ENCODE data around the gene LFNG. TPM values are rescaled to one million over a fixed set of nuclear protein-coding genes. Genes with fewer than 3 reads are reported as not detected.
A peak's percentile ranks its signal among the peaks of the same experiment; 100 is the strongest.

Gene LFNG
- total RNA-seq, 4 donors from 2014 or later: 105 to 198 (median 150) TPM

GRCh38 chr7:2517678-2518507 lies 1.7 kb upstream of the LFNG start:
- no peak for TF ChIP-seq POLR2AphosphoS5 (IDR thresholded peaks at IDR 0.05)
- TF ChIP-seq, protein P1, sequence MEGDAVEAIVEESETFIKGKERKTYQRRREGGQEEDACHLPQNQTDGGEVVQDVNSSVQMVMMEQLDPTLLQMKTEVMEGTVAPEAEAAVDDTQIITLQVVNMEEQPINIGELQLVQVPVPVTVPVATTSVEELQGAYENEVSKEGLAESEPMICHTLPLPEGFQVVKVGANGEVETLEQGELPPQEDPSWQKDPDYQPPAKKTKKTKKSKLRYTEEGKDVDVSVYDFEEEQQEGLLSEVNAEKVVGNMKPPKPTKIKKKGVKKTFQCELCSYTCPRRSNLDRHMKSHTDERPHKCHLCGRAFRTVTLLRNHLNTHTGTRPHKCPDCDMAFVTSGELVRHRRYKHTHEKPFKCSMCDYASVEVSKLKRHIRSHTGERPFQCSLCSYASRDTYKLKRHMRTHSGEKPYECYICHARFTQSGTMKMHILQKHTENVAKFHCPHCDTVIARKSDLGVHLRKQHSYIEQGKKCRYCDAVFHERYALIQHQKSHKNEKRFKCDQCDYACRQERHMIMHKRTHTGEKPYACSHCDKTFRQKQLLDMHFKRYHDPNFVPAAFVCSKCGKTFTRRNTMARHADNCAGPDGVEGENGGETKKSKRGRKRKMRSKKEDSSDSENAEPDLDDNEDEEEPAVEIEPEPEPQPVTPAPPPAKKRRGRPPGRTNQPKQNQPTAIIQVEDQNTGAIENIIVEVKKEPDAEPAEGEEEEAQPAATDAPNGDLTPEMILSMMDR (IDR thresholded peaks at IDR 0.05): no peak
- no peak for DNase-seq (ENCODE audit: low spot score in 2 of 2)
- WGBS: 65% methylated on average over 13 of the region's 18 CpGs
- Histone ChIP-seq H3K36me3 (no peaks in the 10 kb centered on the region), H3K4me1 (peaks cover 49% of the 10 kb centered on the region), H3K27me3 (peaks cover 7% of the 10 kb centered on the region), H3K4me3 (no peak overlapping the region), H3K27ac (no peak overlapping the region), H3K9me3 (no peaks in the 10 kb centered on the region)

GRCh38 chr7:2518737-2519118 lies 846 bp upstream of the LFNG start:
- no peak for DNase-seq (ENCODE audit: low spot score in 2 of 2)
- Histone ChIP-seq H3K27ac (no peak overlapping the region), H3K27me3 (peaks cover 7% of the 10 kb centered on the region), H3K9me3 (no peaks in the 10 kb centered on the region), H3K4me3 (peak overlapping the region; percentile 64), H3K4me1 (peaks cover 56% of the 10 kb centered on the region), H3K36me3 (no peaks in the 10 kb centered on the region)
- WGBS: 0% methylated on average over 10 of the region's 41 CpGs
- TF ChIP-seq POLR2A (IDR thresholded peaks at IDR 0.05) (no peak), POLR2AphosphoS5 (IDR thresholded peaks at IDR 0.05) (no peak), EP300 (IDR thresholded peaks at IDR 0.05) (no peak)
- TF ChIP-seq, protein P1 (IDR thresholded peaks at IDR 0.05): no peak

DNA sequence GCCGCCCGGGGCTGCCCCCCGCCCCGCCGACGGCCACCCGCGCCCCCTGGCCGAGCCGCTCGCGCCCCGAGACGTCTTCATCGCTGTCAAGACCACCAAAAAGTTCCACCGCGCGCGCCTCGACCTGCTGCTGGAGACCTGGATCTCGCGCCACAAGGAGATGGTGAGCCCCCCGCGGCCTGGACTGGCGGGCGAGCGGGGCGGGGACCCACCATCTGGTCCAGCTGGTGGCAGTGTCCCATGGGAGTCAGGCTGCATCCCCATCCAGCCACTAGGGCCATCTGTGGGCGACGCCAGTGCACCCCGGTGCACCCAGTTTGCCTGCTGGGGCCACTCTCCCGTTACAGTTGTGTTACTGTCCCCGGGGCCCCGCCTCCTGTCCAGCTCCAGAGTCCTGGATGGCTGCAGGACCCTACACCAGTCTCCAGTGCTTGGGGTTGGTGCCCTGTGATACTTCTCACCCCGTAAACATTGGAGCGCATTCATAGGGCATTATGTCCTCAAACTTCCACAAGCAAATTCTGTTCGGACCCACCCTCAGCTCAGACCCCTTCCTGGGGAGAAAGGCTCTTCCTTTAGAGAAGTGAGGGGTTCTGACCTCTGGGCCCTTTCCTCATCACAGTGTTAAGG lies 672 bp downstream of the LFNG start:
- Histone ChIP-seq H3K27me3 (peaks cover 7% of the 10 kb centered on the region), H3K4me1 (peaks cover 71% of the 10 kb centered on the region), H3K4me3 (peak overlapping the region; percentile 64), H3K36me3 (no peaks in the 10 kb centered on the region), H3K27ac (peak overlapping the region; percentile 90), H3K9me3 (no peaks in the 10 kb centered on the region)
- TF ChIP-seq EP300 (IDR thresholded peaks at IDR 0.05) (no peak), POLR2A (IDR thresholded peaks at IDR 0.05) (no peak), POLR2AphosphoS5 (IDR thresholded peaks at IDR 0.05) (no peak)
- TF ChIP-seq, protein P1 (IDR thresholded peaks at IDR 0.05): no peak
- no CpG with 5 or more reads among the region's 37 CpGs for WGBS
- DNase-seq (ENCODE audit: low spot score in 2 of 2): no peak

GRCh38 chr7:2520761-2521290 lies 1.3 kb downstream of the LFNG start:
- peaks cover 77% of the 10 kb centered on the region for H3K4me1 ChIP-seq

More at GRCh38 chr7:2520761-2521290, 1.3 kb downstream of the LFNG start:
- Histone ChIP-seq H3K9me3 (no peaks in the 10 kb centered on the region), H3K4me3 (peak overlapping the region; percentile 64), H3K36me3 (peaks cover 5% of the 10 kb centered on the region), H3K27me3 (peaks cover 7% of the 10 kb centered on the region), H3K27ac (peak overlapping the region; percentile 90)
- no peak for DNase-seq (ENCODE audit: low spot score in 2 of 2)
- WGBS: 13% methylated on average over 10 of the region's 12 CpGs
- TF ChIP-seq, protein P1 (IDR thresholded peaks at IDR 0.05): no peak
- TF ChIP-seq POLR2AphosphoS5 (IDR thresholded peaks at IDR 0.05) (no peak), POLR2A (IDR thresholded peaks at IDR 0.05) (no peak), EP300 (IDR thresholded peaks at IDR 0.05) (no peak)
